CD4-positive, alpha-beta T cell treated with Interleukin-10 for 1 hour (primary cell): ENCODE measurements around the gene MANEA.

ENCODE experiments used
- DNase-seq: peaks from one replicate; pipeline ENCODE4 v3.0.0-alpha.2; 2020

The MANEA gene

GRCh38 chr6:95589067-95589466 lies 11.7 kb downstream of the MANEA start:
- DNase-seq = no peak

GRCh38 chr6:95589826-95590570 lies 12.7 kb downstream of the MANEA start:
- DNase-seq = no peak

- DNase-seq = no peak
These were observed 15.7 kb downstream of the MANEA start for GRCh38 chr6:95593025-95593424.

GRCh38 chr6:95596021-95596420 lies 18.7 kb downstream of the MANEA start:
- no peak for DNase-seq

GRCh38 chr6:95599706-95600105 lies 22.4 kb downstream of the MANEA start:
- DNase-seq = no peak

GRCh38 chr6:95601133-95601532 lies 23.8 kb downstream of the MANEA start:
- no peak for DNase-seq

- no peak for DNase-seq
These were observed 36.8 kb downstream of the MANEA start for GRCh38 chr6:95614094-95614493.

GRCh38 chr6:95629551-95629950 lies 52.2 kb downstream of the MANEA start:
- no peak for DNase-seq

GRCh38 chr6:95636552-95637431 lies 59.5 kb downstream of the MANEA start:
- DNase-seq = no peak

GRCh38 chr6:95648636-95649035 lies 71.3 kb downstream of the MANEA start:
- DNase-seq = no peak

- no peak for DNase-seq
These were observed 72.1 kb downstream of the MANEA start for GRCh38 chr6:95649451-95649850.

- DNase-seq = no peak
These were observed 76.8 kb downstream of the MANEA start for GRCh38 chr6:95654176-95654575.

- DNase-seq = no peak
These were observed 81.6 kb downstream of the MANEA start for GRCh38 chr6:95658886-95659285.
